HG02870 (cell line): ENCODE results near the gene CEP170.

Source experiments
- ATAC-seq: cut with Tn5 transposase; IDR thresholded peaks from one replicate; pipeline ENCODE4 v1.9.1; 2021; ENCODE audit warnings: mild to moderate bottlenecking, moderate library complexity; ENCODE audit not compliant: unreplicated experiment

The CEP170 gene

GRCh38 chr1:243254927-243255790 lies at the start of gene CEP170:
CEP170 (minus strand) TSS chr1:243255281; CDS start chr1:243225280, 30,001 bp downstream.
- ATAC-seq, result peak; percentile 49

- no peak for ATAC-seq
Observed at GRCh38 chr1:243301059-243301458, 46.0 kb upstream of the CEP170 start.

DNA sequence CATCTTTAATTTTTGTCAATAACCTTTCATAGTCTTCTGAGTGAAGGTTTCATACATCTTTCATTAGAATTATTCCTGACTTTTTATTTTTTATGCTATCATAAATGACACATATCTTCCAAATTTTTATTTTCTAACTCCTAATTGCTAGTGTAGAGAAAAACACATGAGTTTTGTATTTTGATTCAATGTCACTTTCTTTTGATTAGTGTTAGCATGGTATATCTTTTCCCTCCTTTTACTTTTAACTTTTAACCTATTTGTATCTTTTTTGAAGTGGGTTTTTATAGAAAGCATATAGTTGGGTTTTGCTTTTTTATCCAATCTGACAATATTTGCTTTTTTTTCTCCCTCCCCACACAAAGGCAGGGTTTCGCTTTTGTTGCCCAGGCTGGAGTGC lies 44.0 kb upstream of the CEP170 start:
- ATAC-seq, result no peak

- no peak for ATAC-seq
Observed at GRCh38 chr1:243294723-243295121, 39.6 kb upstream of the CEP170 start.

DNA sequence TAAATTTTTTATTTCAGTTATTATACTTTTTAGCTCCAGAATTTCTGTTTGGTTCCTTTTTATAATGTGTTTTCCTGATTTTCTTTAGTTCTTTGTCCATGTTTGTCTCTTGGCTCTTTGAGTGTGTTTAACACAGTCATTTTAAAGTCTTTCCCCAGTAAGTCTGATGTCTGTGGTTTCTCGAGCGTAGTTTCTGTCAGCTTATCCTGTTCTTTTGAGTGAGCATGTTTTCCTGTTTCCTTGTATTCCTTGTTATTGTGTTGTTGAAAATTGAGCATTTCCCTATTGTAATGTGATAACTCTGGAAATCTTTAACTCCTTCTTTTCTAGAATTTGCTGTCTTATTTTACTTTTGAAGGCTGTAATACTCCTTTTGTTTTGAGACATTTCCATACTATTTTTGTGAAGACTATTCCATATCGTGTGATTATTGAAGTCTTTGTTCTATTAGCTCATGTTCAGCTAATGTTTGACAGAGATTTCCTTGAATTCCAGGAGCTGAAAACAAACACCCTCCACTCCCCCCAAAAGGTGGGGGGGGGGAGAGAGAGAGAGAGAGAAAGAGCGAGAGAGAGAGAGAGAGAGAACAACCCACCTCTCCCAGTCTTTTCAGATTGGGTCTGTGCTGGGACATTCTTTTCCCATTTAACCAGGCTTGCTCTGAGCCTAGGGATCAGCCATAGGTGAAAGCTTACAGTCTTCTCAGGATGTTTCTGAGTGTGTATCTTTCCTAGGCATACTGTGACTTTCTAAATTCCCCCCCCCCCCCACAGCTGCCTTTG lies 39.1 kb upstream of the CEP170 start:
- ATAC-seq, result no peak

- ATAC-seq, result no peak
Observed at GRCh38 chr1:243292117-243292516, 37.0 kb upstream of the CEP170 start.

- ATAC-seq, result no peak
Observed at GRCh38 chr1:243291292-243291691, 36.2 kb upstream of the CEP170 start.

DNA sequence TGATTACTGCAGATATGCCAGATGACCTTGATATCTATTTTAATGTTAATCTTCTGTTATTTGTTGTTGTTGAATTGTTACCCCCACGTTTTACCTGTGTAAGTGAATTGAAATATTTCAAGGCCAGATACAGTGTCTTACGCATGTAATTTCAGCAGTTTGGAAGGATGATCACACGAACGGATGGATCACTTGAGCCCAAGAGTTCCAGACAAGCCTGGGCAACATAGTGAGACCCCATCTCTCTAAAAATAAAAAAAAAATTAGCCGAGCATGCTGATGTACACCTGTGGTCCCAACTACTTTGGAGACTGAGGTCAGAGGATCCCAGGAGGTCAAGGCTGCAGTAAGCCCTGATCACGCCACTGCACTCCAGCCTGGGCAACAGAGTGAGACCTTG lies 33.0 kb upstream of the CEP170 start:
- no peak for ATAC-seq

GRCh38 chr1:243287652-243288051 lies 32.6 kb upstream of the CEP170 start:
- peak; percentile 96 for ATAC-seq

GRCh38 chr1:243287123-243287460 lies 32.0 kb upstream of the CEP170 start:
- no peak for ATAC-seq

GRCh38 chr1:243286409-243287122 lies 31.5 kb upstream of the CEP170 start:
- no peak for ATAC-seq

DNA sequence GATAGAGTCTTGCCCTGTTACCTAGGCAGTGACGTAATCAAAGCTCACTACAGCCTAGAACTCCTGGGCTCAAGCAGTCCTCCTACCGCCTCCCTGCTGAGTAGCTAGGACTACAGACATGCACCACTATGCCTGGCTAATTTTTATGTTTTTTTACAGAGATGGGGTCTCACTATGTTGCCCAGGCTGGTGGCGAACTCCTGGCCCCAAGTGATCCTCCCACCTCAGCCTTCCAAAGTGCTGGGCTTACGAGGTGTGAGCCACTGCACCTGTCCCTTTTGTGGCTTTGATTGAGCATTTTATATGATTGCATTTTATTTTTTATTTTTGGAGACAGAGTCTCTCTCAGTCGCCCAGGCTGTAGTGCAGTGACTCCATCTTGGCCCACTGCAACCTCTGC lies 26.6 kb upstream of the CEP170 start:
- no peak for ATAC-seq

- ATAC-seq, result no peak
Observed at GRCh38 chr1:243280571-243281129, 25.6 kb upstream of the CEP170 start.

DNA sequence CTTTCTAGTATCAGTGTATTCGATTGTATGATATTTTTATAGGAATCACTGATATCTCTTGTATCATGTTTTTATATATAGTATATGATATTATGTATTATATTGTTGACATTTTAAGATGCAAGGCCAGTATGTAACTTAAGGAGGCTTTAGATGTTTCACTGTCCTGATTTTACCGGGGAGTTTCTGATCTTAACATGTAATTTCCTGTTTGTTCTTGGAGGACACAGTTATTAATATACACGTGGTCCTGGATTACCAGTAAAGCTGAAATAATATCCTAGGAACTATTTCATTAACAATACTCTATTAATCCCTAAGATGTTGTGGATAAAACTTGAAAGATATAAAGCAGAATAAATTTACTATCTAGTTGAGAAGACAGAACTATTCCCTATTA lies 20.2 kb upstream of the CEP170 start:
- ATAC-seq, result no peak

DNA sequence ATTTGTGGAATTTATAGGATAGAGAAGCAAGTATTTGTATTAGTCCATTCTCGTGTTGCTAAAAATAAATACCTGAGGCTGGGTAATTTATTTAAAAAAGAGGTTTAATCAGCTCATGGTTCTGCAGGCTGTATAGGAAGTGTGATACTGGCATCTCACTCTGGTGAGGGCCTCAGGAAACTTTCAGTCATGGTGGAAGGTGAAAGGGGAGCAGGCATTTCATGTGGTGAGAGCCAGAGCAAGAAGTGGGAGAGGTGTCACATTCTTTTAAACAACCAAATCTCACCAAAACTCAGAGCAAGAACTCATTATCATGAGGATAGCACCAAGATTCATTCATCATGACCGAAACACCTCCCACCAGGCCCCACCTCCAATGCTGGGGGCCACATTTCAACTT lies 18.9 kb upstream of the CEP170 start:
- no peak for ATAC-seq

- no peak for ATAC-seq
Observed at GRCh38 chr1:243273506-243273905, 18.4 kb upstream of the CEP170 start.

DNA sequence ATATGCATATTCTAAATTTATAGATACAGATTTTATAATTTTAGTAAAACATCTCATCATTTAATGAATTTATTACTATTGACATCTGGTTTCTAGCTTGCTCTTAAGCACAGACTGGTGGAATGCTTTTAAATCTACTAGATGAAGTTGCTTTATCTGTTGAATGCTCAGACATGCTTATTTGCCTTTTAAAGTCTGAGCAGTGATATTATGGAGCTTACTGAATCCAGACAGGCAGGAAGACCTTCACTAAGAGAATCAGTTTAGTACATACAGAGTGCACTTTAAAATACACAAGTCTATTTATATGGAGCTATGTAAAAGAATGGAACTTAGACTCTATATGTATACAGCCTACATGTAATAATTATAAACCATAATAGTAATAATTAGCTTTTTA lies 17.3 kb upstream of the CEP170 start:
- no peak for ATAC-seq

GRCh38 chr1:243271996-243272395 lies 16.9 kb upstream of the CEP170 start:
- no peak for ATAC-seq

DNA sequence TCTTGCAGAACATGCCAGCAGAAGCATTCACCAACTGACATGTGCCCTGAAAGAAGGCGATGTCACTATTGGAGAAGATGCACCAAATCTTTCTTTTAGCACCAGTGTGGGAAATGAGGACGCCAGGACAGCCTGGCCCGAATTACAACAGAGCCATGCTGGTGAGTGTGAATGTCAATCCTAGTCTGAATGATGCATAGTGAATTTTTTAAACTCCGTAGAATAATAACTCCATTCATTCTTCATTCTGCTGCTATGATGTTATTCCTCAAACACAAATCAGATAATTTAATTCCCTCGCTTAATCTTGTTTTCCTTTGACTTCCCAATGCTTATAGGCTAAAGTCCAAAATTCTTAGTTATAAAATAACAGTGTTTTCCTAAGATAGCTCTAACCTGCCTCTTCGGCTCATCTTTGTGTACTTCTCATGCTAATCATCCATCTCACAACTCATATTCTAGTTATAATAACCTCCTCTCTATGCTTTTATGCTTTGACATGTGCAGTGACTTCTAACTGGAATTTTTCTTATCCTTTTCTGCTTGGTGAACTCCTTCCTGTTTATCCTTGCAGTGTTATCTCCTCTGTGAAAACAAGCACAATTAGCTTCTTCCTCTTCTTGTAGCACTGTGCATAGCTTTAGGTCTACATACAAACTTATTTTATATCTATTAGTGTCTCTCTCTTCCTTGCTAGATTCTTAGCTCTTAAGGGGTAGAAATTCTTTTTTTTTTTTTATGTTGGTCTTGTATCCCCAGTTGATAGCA lies 15.2 kb upstream of the CEP170 start:
- no peak for ATAC-seq

DNA sequence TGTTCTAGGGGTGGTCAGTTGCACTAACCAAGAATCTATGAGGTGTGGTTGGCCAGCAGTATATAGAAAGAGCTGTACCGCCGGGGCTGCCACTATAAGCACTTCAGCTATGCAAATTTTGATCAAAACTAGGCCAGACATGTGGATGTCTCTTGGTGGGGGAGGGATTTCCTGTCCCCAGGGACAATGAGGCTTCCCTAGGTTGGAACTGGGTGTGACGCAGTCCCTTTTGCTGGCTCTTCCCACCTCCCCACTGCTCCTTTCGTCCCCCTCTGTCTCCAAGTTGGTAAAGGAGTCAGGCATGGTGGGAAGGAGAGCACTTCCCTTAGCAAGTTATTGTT lies 14.3 kb upstream of the CEP170 start:
- no peak for ATAC-seq
